ENCODE results near the gene ITIH4.
A peak's percentile ranks its signal among the peaks of the same experiment; 100 is the strongest.

Gene ITIH4

GRCh38 chr3:52848617-52849016 lies 18.1 kb upstream of the ITIH4 start:
- DNase-seq (ENCODE audit: low read depth) = peak; percentile 51

DNA sequence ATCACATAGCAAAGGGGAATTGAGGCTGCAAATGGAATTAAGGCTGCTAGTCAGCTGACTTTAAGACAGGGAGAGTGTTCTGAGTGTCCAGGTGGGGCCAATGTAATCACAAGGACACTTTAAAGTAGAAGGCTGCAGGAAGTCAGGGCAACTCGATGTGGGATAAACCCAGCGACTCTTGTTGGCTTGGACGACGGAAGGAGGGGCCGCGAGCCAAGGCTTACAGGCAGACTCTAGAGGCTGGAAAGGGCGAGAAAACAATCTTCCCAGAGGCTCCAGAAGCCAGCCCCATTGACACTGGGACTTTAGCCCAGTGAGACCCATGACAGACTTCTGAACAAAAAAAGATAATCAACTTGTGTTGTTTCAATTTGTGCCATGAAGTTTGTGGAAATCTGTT lies 17.3 kb upstream of the ITIH4 start:
- DNase-seq (ENCODE audit: low read depth) = no peak

- DNase-seq (ENCODE audit: low read depth) = no peak
These were observed 16.8 kb upstream of the ITIH4 start for GRCh38 chr3:52847241-52847640.

DNA sequence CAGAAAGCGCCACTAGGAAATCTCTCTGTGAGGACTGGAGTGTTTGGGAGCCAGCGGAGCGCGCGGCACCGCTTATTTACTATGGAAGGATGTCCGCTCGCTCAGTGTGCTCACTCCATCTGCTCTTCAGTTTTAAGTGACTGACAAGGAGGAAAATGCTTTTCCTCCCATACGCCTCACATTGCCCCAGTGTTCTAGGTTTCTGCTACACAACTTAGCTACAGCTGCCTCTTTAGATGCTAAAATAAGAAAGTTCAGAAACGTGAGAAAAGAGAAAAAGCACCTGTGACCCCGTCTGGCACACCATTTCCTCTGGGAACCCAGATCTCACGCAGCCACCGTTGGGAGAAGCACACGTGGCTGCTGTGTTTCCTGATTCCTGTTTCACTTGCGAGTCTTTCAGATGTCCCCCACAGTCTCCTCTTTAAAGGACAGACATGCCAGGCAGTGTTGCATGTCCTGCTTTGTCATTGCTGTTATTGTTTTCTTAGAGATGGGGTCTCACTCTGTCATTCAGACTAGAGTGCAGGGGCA lies 16.0 kb upstream of the ITIH4 start:
- DNase-seq (ENCODE audit: low read depth) = no peak

GRCh38 chr3:52845691-52846431 lies 15.4 kb upstream of the ITIH4 start:
- DNase-seq (ENCODE audit: low read depth) = no peak

GRCh38 chr3:52845157-52845556 lies 14.7 kb upstream of the ITIH4 start:
- DNase-seq (ENCODE audit: low read depth) = no peak

DNA sequence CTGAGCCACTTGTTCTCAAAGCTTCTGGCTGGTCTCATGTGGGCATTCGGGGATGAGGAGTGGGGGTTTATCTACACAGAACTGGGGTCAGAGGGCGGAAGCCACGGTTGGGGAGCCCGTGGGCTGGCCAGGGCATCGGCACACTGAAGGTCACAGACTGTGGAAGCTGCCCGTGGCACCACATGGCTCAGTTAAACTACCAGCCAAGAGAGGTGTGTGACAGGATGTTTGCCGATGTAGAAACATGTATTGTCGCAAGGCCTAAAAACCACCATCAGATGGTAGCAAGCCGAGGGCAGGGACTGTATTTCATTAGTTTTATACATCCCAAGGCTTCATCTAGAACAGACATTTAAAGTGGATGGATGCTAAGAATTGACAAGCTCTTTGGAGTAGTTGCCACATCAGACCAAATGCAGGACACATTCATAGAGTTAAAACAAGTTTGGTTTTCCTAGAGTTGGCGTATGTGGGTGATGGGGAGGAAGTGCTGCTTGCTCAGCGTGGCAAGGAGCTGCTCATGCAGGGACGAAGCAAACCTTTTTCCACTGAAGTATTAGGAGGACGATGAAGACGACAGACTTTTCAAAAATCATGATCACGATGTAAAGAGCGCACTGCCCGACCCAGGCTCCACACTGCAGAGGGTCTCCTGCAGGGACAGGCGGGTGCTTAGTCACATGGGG lies 14.0 kb upstream of the ITIH4 start:
- DNase-seq (ENCODE audit: low read depth) = no peak

GRCh38 chr3:52843881-52844280 lies 13.4 kb upstream of the ITIH4 start:
- no peak for DNase-seq (ENCODE audit: low read depth)

- no peak for DNase-seq (ENCODE audit: low read depth)
These were observed 12.8 kb upstream of the ITIH4 start for GRCh38 chr3:52843108-52843865.

- DNase-seq (ENCODE audit: low read depth) = no peak
These were observed 12.0 kb upstream of the ITIH4 start for GRCh38 chr3:52842424-52842823.

DNA sequence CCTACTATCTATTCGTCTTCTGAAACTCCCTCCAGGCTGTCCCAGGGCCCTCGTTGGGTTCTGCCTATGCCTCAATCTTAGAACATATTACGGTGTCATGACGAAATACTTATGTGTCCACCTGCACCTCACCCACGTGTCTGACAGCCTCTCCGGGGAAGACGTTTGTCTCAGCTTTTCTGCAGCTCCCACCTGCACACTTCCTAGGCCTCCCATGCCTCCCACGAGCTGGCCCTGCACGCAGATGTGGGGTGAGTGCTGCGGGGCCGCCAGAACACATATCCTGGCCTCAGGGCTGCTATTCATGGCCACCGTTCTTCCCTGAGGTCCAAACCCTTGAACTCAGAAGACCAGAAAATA lies 11.5 kb upstream of the ITIH4 start:
- DNase-seq (ENCODE audit: low read depth) = no peak

DNA sequence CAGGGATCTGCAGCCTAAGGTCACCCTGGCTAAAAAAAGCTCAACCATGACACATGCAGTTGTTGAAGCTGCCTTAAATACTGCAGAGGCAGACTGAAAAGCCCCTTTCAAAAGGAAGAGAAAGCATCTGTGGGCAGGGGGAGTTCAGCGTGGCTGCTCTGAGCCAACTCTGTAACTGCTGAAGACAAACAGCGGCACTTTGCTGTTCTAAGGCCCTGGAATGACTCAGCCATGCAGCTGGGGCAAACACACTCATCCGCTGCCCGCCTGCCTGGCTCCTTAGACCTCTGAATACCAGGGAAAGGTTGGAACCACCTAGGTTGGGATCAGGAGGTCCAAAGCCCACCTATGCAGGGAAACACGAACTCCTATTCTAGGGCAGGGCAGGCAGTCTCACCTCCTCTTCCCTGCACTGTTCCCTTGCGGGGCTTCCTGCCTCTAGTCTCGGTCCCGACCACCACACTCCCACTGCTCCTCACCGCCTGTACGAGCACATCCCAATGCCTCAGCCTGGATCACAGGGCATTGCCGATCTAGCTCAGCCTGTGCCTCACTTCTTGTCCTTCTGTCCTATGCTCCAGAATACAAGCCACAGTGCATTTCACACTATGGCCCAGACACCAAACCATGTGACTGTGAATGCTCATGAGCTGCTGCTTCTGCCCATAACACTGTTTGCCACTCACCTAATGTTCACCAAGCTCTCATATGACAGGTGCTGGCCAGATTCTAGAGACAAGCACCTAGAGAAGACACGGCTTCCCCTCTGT lies 10.9 kb upstream of the ITIH4 start:
- no peak for DNase-seq (ENCODE audit: low read depth)

DNA sequence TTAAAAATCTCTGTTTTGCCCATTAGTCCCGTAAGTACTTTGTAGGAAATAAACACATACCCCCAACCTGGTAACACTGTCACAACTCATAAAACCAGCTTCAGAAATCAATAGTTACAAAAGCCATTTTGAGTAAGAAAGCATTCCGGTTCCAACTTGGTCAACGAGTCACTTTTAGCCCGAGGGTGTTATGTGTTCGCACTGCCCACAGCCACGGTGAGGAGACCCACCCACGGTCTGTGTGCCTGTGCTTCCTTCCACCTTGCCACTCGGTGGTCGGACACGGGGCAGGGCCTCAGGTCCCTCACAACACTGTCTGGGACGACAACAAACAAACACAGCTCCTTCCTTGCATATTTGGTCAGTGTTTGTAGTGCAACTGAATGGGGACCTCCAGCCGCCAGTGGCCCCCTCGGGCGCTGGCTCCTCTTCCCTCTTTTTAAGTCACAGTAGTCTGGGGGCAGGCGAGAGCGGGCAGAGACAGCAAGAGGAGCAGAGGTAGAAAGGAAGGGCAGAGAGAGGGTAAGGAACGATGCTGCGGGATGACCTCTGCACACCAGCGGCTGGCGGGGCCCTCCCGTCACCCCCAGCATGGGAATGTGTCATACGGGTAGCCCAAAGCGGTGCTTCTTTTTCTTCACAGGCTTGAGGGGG lies 9.5 kb upstream of the ITIH4 start:
- DNase-seq (ENCODE audit: low read depth) = no peak

DNA sequence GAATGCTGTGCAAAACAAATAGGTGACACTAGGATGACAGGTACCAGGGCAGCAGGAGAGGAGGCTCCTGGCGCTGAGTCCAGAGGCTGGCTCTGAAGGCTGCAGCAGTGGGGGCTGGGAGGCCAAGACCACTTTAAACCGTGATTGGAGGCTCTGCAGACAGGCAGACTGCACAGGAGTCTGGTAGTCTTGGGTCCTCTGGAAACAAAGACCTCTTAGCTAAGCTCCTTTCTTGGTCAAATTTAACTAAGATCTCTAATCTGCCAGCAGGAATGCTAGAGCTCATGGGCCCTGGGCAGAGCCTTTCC lies 8.8 kb upstream of the ITIH4 start:
- DNase-seq (ENCODE audit: low read depth) = no peak

DNA sequence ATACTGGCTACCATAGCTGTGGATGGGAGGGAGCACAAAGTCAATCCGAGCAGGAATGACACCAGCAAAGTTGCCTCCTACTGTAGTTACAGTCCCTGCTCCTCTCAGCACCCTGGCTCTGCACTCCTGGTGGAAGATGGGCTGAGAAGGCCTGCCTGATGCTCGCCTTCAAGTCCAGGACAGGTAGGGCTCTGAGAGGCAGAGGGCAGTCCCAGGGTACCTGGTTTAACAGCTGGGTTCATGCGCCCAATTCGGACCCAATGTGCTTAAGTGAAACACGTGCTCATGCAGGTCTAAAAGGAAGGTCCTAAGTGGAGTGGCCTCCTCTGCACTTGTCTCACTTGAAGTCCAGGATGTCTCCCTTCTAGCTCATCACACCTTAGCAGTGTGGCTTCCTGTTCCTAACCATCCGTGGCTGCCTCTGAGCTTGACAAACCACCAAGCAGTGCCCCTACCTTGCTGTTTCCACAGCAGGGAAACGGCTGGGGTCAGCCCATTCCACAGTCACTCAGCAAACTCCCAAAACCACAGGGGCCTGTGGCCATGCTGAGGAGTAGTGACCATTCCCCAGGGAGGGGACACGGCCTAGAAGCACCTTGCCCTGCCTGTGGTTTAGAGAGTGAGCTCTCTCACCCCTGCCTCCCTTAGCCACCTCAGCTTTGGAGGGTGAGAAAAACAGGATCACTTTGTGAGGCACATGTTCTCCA lies 8.2 kb upstream of the ITIH4 start:
- DNase-seq (ENCODE audit: low read depth) = no peak

DNA sequence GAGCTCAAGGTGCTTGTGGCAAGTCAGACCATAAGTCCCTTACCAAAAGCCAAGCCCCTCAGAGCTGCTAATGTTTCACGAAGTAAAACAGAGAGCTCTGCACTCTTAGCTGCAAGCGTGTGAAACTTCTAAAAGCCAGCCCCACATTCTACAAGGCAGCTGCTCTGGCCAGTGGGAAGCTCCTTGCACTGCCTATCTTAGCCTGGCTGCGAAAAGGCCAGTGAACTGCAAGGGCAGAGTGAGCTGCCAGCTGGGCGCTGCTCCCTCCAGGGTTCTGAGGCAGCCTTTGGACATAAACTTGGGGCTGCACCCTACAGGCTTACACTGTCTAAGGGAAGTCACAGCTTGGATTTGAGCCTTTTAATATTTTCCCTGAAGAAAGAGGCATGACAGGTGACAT lies 6.5 kb upstream of the ITIH4 start:
- no peak for DNase-seq (ENCODE audit: low read depth)

- DNase-seq (ENCODE audit: low read depth) = no peak
These were observed 6.0 kb upstream of the ITIH4 start for GRCh38 chr3:52836471-52836845.

DNA sequence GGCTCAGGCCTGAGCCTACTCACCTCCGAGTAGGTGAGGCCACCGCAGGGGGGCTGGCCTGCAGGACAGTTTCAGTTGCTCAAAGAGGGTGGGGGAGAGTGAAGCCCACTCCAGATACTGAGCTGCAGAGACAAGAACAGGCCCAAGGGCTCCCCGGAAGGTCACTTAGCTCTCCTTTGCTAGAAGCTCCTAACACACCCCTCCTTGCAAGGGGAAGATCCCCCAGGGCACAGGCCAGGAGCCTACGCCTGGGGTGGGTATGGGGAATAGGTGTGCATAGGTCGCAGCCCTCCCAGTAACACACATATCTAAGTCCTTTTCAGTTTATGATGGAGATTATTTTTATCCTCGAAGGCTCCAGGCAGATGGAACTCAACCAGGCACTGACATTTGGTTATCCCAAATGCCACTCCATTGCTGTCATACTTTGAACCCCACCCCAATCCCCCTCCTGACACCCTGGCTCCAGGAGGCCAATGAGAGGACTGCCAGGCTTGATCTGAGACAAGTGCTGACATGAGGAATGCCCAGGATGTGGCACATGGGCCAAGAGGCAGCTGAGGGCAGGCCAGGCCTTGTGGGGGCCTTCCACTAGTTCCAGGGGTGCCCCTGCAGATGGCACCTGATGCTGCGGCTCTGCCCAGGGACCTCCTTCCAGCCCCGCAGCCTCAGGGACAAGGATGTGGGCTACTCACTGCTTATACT lies 5.4 kb upstream of the ITIH4 start:
- no peak for DNase-seq (ENCODE audit: low read depth)

- no peak for DNase-seq (ENCODE audit: low read depth)
These were observed 4.5 kb upstream of the ITIH4 start, which contains the start of gene MUSTN1 for GRCh38 chr3:52834871-52835501. Gene MUSTN1 (minus strand): TSS chr3:52835019. CDS start chr3:52834948, 71 bp downstream.

- DNase-seq (ENCODE audit: low read depth) = no peak
These were observed 2.7 kb upstream of the ITIH4 start for GRCh38 chr3:52833202-52833601.

All from GM04504 (cell line).